Right lobe of liver (tissue), 4 donors: ENCODE measurements around the gene PSD4.

ENCODE experiments used
- CTCF ChIP-seq, 4 donors: fragments of 200-600 bp in 3 of 4; fragments of 450-650 bp in 1 of 4; IDR thresholded peaks; one replicate each; pipeline versions ENCODE4 v1.5.1 to v1.8.0; 2016 to 2022; ENCODE audit warnings: antibody characterized with exemption in 4 of 4, mild to moderate bottlenecking in 2 of 4
- POLR2A ChIP-seq: fragments of 450-650 bp; IDR thresholded peaks from one replicate; pipeline ENCODE4 v1.6.1; 2017; ENCODE audit warnings: antibody characterized with exemption, mild to moderate bottlenecking
- donor health status: DM: no; HTN: no; CAD: no.
- donor health status: DM: no; HTN: no; CAD: no.
- donor health status: DM: no; HTN: yes; CAD: no.

DNA sequence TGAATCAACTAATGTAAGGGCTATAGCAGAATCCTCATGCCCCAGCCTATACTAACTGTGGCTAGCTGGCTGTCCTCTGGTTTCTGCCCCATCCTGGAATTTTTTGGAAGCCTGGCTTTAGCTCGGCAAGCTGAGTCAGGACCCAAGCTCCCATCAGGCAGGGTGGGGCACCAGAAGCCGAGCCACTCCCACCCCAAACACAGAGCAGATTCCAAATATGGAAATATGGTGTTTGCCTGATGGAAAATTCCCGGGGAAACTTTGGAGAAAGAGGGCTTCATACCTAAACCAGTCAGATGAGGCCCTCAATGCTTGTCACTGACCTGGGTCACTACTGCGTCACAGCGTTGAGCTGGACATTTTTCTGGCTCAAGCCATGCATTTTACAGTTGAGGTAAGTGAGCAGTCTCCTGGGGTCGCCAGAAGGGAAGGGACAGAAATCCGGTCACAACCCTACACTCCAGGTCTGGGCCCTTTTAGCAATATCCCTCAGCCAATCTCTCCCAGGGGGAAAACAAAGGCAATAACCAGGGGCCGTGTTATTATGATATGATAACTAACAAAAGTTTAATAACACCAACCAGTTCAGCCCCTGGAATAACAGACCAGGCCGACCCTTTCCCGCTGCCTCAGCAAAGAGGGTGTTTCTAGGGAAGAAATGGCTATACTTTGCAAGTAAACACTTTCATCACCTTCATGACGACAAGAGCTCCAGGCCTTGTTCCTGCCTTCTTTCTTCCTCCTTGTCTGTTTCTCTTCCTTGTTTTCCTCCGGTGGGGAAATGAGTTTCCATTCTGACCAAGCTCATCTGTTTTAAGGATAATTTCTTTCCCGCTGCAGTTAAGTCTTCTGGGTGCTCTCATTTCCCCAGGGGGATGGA is 37.7 kb downstream of the PSD4 start:
- TF ChIP-seq CTCF (IDR thresholded peaks at IDR 0.05) (no peak), POLR2A (no peak)
